GM12873 (cell line): Measurements from ENCODE around the gene SNUPN.

ENCODE experiments used
- CTCF ChIP-seq: IDR thresholded peaks from 2 replicates; pipeline ENCODE4 v1.5.1; 2012; ENCODE audit warnings: low read depth, mild to moderate bottlenecking, moderate library complexity, low read length, control low read depth; ENCODE audit not compliant: insufficient read depth; ENCODE audit errors: missing control alignments

Gene SNUPN

GRCh38 chr15:75554717-75555116 lies 70.8 kb downstream of the SNUPN start:
- TF ChIP-seq CTCF, result no peak

GRCh38 chr15:75553659-75554058 lies 71.9 kb downstream of the SNUPN start:
- no peak for TF ChIP-seq CTCF

GRCh38 chr15:75551091-75551490 lies 74.4 kb downstream of the SNUPN start:
- TF ChIP-seq CTCF, result no peak
